GM21526 (cell line): Measurements from ENCODE around the gene CDS2.

Experiments used
- ATAC-seq: cut with Tn5 transposase; IDR thresholded peaks from one replicate; pipeline ENCODE4 v1.9.1; 2021; ENCODE audit warnings: moderate library complexity; ENCODE audit not compliant: unreplicated experiment, low FRiP score

Gene CDS2

GRCh38 chr20:5149892-5150225 lies 23.1 kb downstream of the CDS2 start:
- no peak for ATAC-seq

- no peak for ATAC-seq
These were observed 23.6 kb downstream of the CDS2 start for GRCh38 chr20:5150226-5151076.

- ATAC-seq = no peak
These were observed 26.3 kb downstream of the CDS2 start for GRCh38 chr20:5153152-5153467.

GRCh38 chr20:5153612-5154542 lies 27.1 kb downstream of the CDS2 start:
- no peak for ATAC-seq

GRCh38 chr20:5154543-5154925 lies 27.7 kb downstream of the CDS2 start:
- no peak for ATAC-seq

- no peak for ATAC-seq
These were observed 28.6 kb downstream of the CDS2 start for GRCh38 chr20:5155404-5155803.

GRCh38 chr20:5156675-5157448 lies 30.1 kb downstream of the CDS2 start:
- no peak for ATAC-seq

- no peak for ATAC-seq
These were observed 33.1 kb downstream of the CDS2 start for GRCh38 chr20:5159928-5160327.

GRCh38 chr20:5160882-5161281 lies 34.1 kb downstream of the CDS2 start:
- ATAC-seq = no peak

GRCh38 chr20:5161536-5162164 lies 34.8 kb downstream of the CDS2 start:
- no peak for ATAC-seq

GRCh38 chr20:5164645-5165625 lies 38.1 kb downstream of the CDS2 start:
- no peak for ATAC-seq

- no peak for ATAC-seq
These were observed 42.0 kb downstream of the CDS2 start for GRCh38 chr20:5168651-5169396.

- no peak for ATAC-seq
These were observed 43.5 kb downstream of the CDS2 start for GRCh38 chr20:5170341-5170740.

- no peak for ATAC-seq
These were observed 44.4 kb downstream of the CDS2 start for GRCh38 chr20:5171064-5171789.

GRCh38 chr20:5171790-5172164 lies 45.0 kb downstream of the CDS2 start:
- peak; percentile 39 for ATAC-seq

GRCh38 chr20:5172167-5172601 lies 45.4 kb downstream of the CDS2 start:
- peak; percentile 60 for ATAC-seq

- no peak for ATAC-seq
These were observed 46.2 kb downstream of the CDS2 start for GRCh38 chr20:5172903-5173463.

- no peak for ATAC-seq
These were observed 46.9 kb downstream of the CDS2 start for GRCh38 chr20:5173751-5174150.
